Osteocyte (in vitro differentiated cells): ENCODE data around the gene SERINC2. TPM values are rescaled to one million over a fixed set of nuclear protein-coding genes. Genes with fewer than 3 reads are reported as not detected.

Experiments used
- DNase-seq: peaks from one replicate; pipeline ENCODE4 v3.0.0; 2021; ENCODE audit warnings: mixed read lengths; ENCODE audit not compliant: unreplicated experiment; ENCODE audit errors: extremely low spot score
- H3K27ac Mint-ChIP-seq: one replicate; pipeline ENCODE4 v1.8.0; 2021; ENCODE audit warnings: mild to moderate bottlenecking, mixed read lengths; ENCODE audit not compliant: unreplicated experiment
- H3K27me3 Mint-ChIP-seq: one replicate; pipeline ENCODE4 v1.8.0; 2021; ENCODE audit warnings: mixed read lengths; ENCODE audit not compliant: unreplicated experiment
- H3K36me3 Mint-ChIP-seq: one replicate; pipeline ENCODE4 v1.8.0; 2021; ENCODE audit warnings: mixed read lengths; ENCODE audit not compliant: unreplicated experiment
- H3K4me1 Mint-ChIP-seq: one replicate; pipeline ENCODE4 v1.8.0; 2021; ENCODE audit warnings: mixed read lengths; ENCODE audit not compliant: unreplicated experiment
- H3K4me3 Mint-ChIP-seq: one replicate; pipeline ENCODE4 v1.8.0; 2021; ENCODE audit warnings: mild to moderate bottlenecking, moderate library complexity, mixed read lengths; ENCODE audit not compliant: unreplicated experiment
- H3K9me3 Mint-ChIP-seq: one replicate; pipeline ENCODE4 v1.8.0; 2021; ENCODE audit warnings: mixed read lengths; ENCODE audit not compliant: unreplicated experiment
- CTCF ChIP-seq: fragments of 200-600 bp; sonication (generic); IDR thresholded peaks from 2 replicates; pipeline ENCODE4 v1.5.0; 2021; ENCODE audit warnings: antibody characterized with exemption, mild to moderate bottlenecking, moderate library complexity
- total RNA-seq: library from RNA; stranded (reverse); gene quantifications from 2 replicates; pipeline ENCODE4 v1.2.1, GENCODE V29; 2021

The SERINC2 gene
- total RNA-seq, 1 donor from 2014 or later = 4.2 TPM

- peaks cover 4% of the 10 kb centered on the region for H3K27me3 Mint-ChIP-seq
- peak; percentile 37 for TF ChIP-seq CTCF
- no peaks in the 10 kb centered on the region for H3K9me3 Mint-ChIP-seq
- no peak overlapping the region for H3K4me3 Mint-ChIP-seq
- H3K4me1 Mint-ChIP-seq = peaks cover 7% of the 10 kb centered on the region
- no peak overlapping the region for H3K27ac Mint-ChIP-seq
- H3K36me3 Mint-ChIP-seq = no peaks in the 10 kb centered on the region
- DNase-seq = no peak
These were observed 16.2 kb upstream of the SERINC2 start for GRCh38 chr1:31396633-31397351.

- Mint-ChIP-seq H3K27ac (no peak overlapping the region), H3K36me3 (no peaks in the 10 kb centered on the region), H3K4me1 (peaks cover 7% of the 10 kb centered on the region), H3K4me3 (no peak overlapping the region), H3K9me3 (no peaks in the 10 kb centered on the region), H3K27me3 (peaks cover 4% of the 10 kb centered on the region)
- no peak for DNase-seq
- no peak for TF ChIP-seq CTCF
These were observed 15.5 kb upstream of the SERINC2 start for GRCh38 chr1:31397360-31398095.

GRCh38 chr1:31398246-31398645, 14.8 kb upstream of the SERINC2 start:
- DNase-seq = no peak
- Mint-ChIP-seq H3K9me3 (no peaks in the 10 kb centered on the region), H3K27ac (no peak overlapping the region), H3K27me3 (peaks cover 4% of the 10 kb centered on the region), H3K4me1 (peaks cover 7% of the 10 kb centered on the region), H3K36me3 (no peaks in the 10 kb centered on the region), H3K4me3 (no peak overlapping the region)
- TF ChIP-seq CTCF = no peak

GRCh38 chr1:31399976-31400375, 13.0 kb upstream of the SERINC2 start:
- peaks cover 4% of the 10 kb centered on the region for H3K27me3 Mint-ChIP-seq
- peaks cover 2% of the 10 kb centered on the region for H3K4me1 Mint-ChIP-seq
- no peak for DNase-seq
- no peak overlapping the region for H3K27ac Mint-ChIP-seq
- H3K4me3 Mint-ChIP-seq = no peak overlapping the region
- H3K36me3 Mint-ChIP-seq = no peaks in the 10 kb centered on the region
- no peaks in the 10 kb centered on the region for H3K9me3 Mint-ChIP-seq
- no peak for TF ChIP-seq CTCF

GRCh38 chr1:31400393-31400792, 12.6 kb upstream of the SERINC2 start:
- peaks cover 4% of the 10 kb centered on the region for H3K27me3 Mint-ChIP-seq
- no peak overlapping the region for H3K4me3 Mint-ChIP-seq
- no peaks in the 10 kb centered on the region for H3K9me3 Mint-ChIP-seq
- no peak for DNase-seq
- no peak overlapping the region for H3K27ac Mint-ChIP-seq
- no peak for TF ChIP-seq CTCF
- no peaks in the 10 kb centered on the region for H3K4me1 Mint-ChIP-seq
- no peaks in the 10 kb centered on the region for H3K36me3 Mint-ChIP-seq
